Trophoblast cell (in vitro differentiated cells and primary cell): ENCODE results near the gene WSCD2.

ENCODE experiments used
- DNase-seq, 2 donors: peaks; one replicate each; pipeline ENCODE4 v3.0.0-alpha.2; 2016
- H2AFZ ChIP-seq: 2 replicates; pipeline ENCODE4 v1.6.1; 2013; ENCODE audit warnings: low read length, moderate library complexity, mild to moderate bottlenecking; ENCODE audit not compliant: insufficient read depth, poor library complexity
- H2AK5ac ChIP-seq: 2 replicates; pipeline ENCODE4 v1.6.1; 2013; ENCODE audit warnings: mild to moderate bottlenecking, low read length
- H2BK120ac ChIP-seq: 2 replicates; pipeline ENCODE4 v1.6.1; 2013; ENCODE audit warnings: low read length, mild to moderate bottlenecking, moderate library complexity; ENCODE audit not compliant: insufficient read depth, poor library complexity
- H2BK12ac ChIP-seq: 2 replicates; pipeline ENCODE4 v1.6.1; 2013; ENCODE audit warnings: mild to moderate bottlenecking, low read length, moderate library complexity
- H2BK5ac ChIP-seq: 2 replicates; pipeline ENCODE4 v1.6.1; 2013; ENCODE audit warnings: low read length, low read depth, moderate library complexity, mild to moderate bottlenecking; ENCODE audit not compliant: poor library complexity
- H3K14ac ChIP-seq: 2 replicates; pipeline ENCODE4 v1.6.1; 2013; ENCODE audit warnings: mild to moderate bottlenecking, low read length
- H3K18ac ChIP-seq: 2 replicates; pipeline ENCODE4 v1.6.1; 2013; ENCODE audit warnings: mild to moderate bottlenecking, low read length
- H3K23ac ChIP-seq: 2 replicates; pipeline ENCODE4 v1.6.1; 2013; ENCODE audit warnings: low read length
- H3K27ac ChIP-seq: 2 replicates; pipeline ENCODE4 v1.5.1; 2013; ENCODE audit warnings: low read depth, mild to moderate bottlenecking, inconsistent platforms, low read length, moderate library complexity
- H3K27me3 ChIP-seq: 2 replicates; pipeline ENCODE4 v1.6.1; 2013; ENCODE audit warnings: inconsistent platforms, mild to moderate bottlenecking, low read length, moderate library complexity; ENCODE audit not compliant: insufficient read depth
- H3K36me3 ChIP-seq, 2 experiments: 1 replicate in 1 of 2; 2 replicates in 1 of 2; pipeline ENCODE4 v1.6.1; 2013; ENCODE audit warnings: low read length in 2 of 2, mild to moderate bottlenecking in 2 of 2, moderate library complexity in 1 of 2; ENCODE audit not compliant: insufficient read depth in 2 of 2, control insufficient read depth in 1 of 2
- H3K4ac ChIP-seq: 2 replicates; pipeline ENCODE4 v1.6.1; 2013; ENCODE audit warnings: low read depth, mild to moderate bottlenecking, low read length, moderate library complexity
- H3K4me1 ChIP-seq, 2 experiments: 1 replicate in 1 of 2; 2 replicates in 1 of 2; pipeline ENCODE4 v1.6.1; 2013; ENCODE audit warnings: low read length in 2 of 2, mild to moderate bottlenecking in 2 of 2, moderate library complexity in 1 of 2; ENCODE audit not compliant: insufficient read depth in 2 of 2, control insufficient read depth in 1 of 2
- H3K4me2 ChIP-seq: 2 replicates; pipeline ENCODE4 v1.6.1; 2013; ENCODE audit warnings: inconsistent platforms, mild to moderate bottlenecking, low read length, moderate library complexity
- H3K4me3 ChIP-seq: 2 replicates; pipeline ENCODE4 v1.5.1; 2013; ENCODE audit warnings: mild to moderate bottlenecking, low read depth, low read length, inconsistent platforms
- H3K79me1 ChIP-seq: one replicate; pipeline ENCODE4 v1.6.1; 2013; ENCODE audit warnings: low read length
- H3K79me2 ChIP-seq: 2 replicates; pipeline ENCODE4 v1.6.1; 2013; ENCODE audit warnings: low read length, mild to moderate bottlenecking; ENCODE audit not compliant: control insufficient read depth, insufficient read depth, poor library complexity
- H3K9ac ChIP-seq: 2 replicates; pipeline ENCODE4 v1.6.1; 2013; ENCODE audit warnings: mild to moderate bottlenecking, low read length
- H3K9me3 ChIP-seq: 2 replicates; pipeline ENCODE4 v1.6.1; 2013; ENCODE audit warnings: low read depth, mild to moderate bottlenecking, control low read depth, inconsistent platforms, low read length; ENCODE audit not compliant: insufficient read depth
- H4K12ac ChIP-seq: 2 replicates; pipeline ENCODE4 v1.6.1; 2013; ENCODE audit warnings: low read depth, mild to moderate bottlenecking, low read length, moderate library complexity
- H4K8ac ChIP-seq: 2 replicates; pipeline ENCODE4 v1.6.1; 2013; ENCODE audit warnings: low read depth, mild to moderate bottlenecking, low read length, moderate library complexity
- H4K91ac ChIP-seq: one replicate; pipeline ENCODE4 v1.6.1; 2013; ENCODE audit warnings: low read depth, mild to moderate bottlenecking, low read length, moderate library complexity
- WGBS: extraction: QIAGEN DNeasy Blood & Tissue Kit; methylation state at CpG from one replicate; pipeline ENCODE4 v1.1.7; 2013; ENCODE audit warnings: missing lambda C conversion rate; ENCODE audit not compliant: insufficient read length, insufficient coverage; ENCODE audit errors: extremely low coverage; 5-methylcytosine and 5-hydroxymethylcytosine counted together

The WSCD2 gene

GRCh38 chr12:108289350-108290161 is 160.5 kb downstream of the WSCD2 start:
- Histone ChIP-seq H3K18ac (no peak overlapping the region), H2BK12ac (no peak overlapping the region), H2BK5ac (no peak overlapping the region), H3K9ac (no peak overlapping the region), H3K79me1 (no peaks in the 10 kb centered on the region), H3K9me3 (peaks cover 8% of the 10 kb centered on the region), H2BK120ac (no peak overlapping the region), H3K4me3 (no peak overlapping the region), H3K4ac (no peak overlapping the region), H3K27me3 (no peaks in the 10 kb centered on the region), H3K14ac (no peak overlapping the region), H3K23ac (no peak overlapping the region), H3K79me2 (no peaks in the 10 kb centered on the region), H3K36me3 (no peaks in the 10 kb centered on the region), H2AK5ac (no peak overlapping the region), H3K27ac (no peak overlapping the region), H3K4me1 (no peaks in the 10 kb centered on the region), H4K12ac (no peak overlapping the region), H4K91ac (no peak overlapping the region), H2AFZ (no peak overlapping the region), H4K8ac (no peak overlapping the region), H3K4me2 (no peak overlapping the region)
- DNase-seq, result no peak
- WGBS, result no CpG with 5 or more reads among the region's 11 CpGs

- no peaks in the 10 kb centered on the region for H3K79me1 ChIP-seq
- H2AFZ ChIP-seq, result no peak overlapping the region
- H2AK5ac ChIP-seq, result no peak overlapping the region
- no peaks in the 10 kb centered on the region for H3K79me2 ChIP-seq
- H3K36me3 ChIP-seq, result no peaks in the 10 kb centered on the region
- H4K91ac ChIP-seq, result no peak overlapping the region
- H4K12ac ChIP-seq, result no peak overlapping the region
- H2BK5ac ChIP-seq, result no peak overlapping the region
- H2BK12ac ChIP-seq, result no peak overlapping the region
- H3K18ac ChIP-seq, result no peak overlapping the region
- no peak overlapping the region for H2BK120ac ChIP-seq
- H3K14ac ChIP-seq, result no peak overlapping the region
- H3K4me2 ChIP-seq, result no peak overlapping the region
- no peak overlapping the region for H3K27ac ChIP-seq
- H3K9me3 ChIP-seq, result peaks cover 8% of the 10 kb centered on the region
- no peak overlapping the region for H3K4me3 ChIP-seq
- H3K27me3 ChIP-seq, result no peaks in the 10 kb centered on the region
- peaks cover 0 to 5% of the 10 kb centered on the region in 2 experiments for H3K4me1 ChIP-seq
- H3K23ac ChIP-seq, result no peak overlapping the region
- no peak overlapping the region for H3K9ac ChIP-seq
- no peak for DNase-seq
- no peak overlapping the region for H4K8ac ChIP-seq
- no CpG with 5 or more reads among the region's 8 CpGs for WGBS
- H3K4ac ChIP-seq, result no peak overlapping the region
Measured at GRCh38 chr12:108295641-108296040, 166.6 kb downstream of the WSCD2 start.

DNA sequence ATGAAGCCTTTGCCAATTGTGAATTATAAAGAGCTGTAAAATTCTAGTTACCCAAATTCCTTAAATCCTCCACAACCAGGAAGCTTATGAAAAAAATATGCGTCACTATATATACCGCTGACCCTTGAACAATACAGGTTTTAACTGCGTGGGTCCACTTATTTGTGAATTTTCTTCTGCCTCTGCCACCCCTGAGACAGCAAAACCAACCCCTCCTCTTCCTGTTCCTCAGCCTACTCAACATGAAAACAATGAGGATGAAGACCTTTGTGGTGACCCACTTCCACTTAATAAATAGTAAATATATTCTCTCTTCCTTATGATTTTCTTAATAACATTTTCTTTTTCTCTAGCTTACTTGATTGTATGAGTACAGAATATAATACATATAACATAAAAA is 167.9 kb downstream of the WSCD2 start:
- Histone ChIP-seq H4K8ac (no peak overlapping the region), H4K91ac (no peak overlapping the region), H3K18ac (no peak overlapping the region), H3K4ac (no peak overlapping the region), H2BK5ac (no peak overlapping the region), H2BK12ac (no peak overlapping the region), H3K14ac (no peak overlapping the region), H3K9me3 (peaks cover 6% of the 10 kb centered on the region), H2AFZ (no peak overlapping the region), H3K4me1 (peaks cover 0 to 5% of the 10 kb centered on the region in 2 experiments), H3K27me3 (no peaks in the 10 kb centered on the region), H2AK5ac (no peak overlapping the region), H3K4me2 (no peak overlapping the region), H3K79me1 (no peaks in the 10 kb centered on the region), H3K27ac (no peak overlapping the region), H3K23ac (no peak overlapping the region), H2BK120ac (no peak overlapping the region), H3K4me3 (no peak overlapping the region), H3K79me2 (no peaks in the 10 kb centered on the region), H4K12ac (no peak overlapping the region), H3K9ac (no peak overlapping the region), H3K36me3 (no peaks in the 10 kb centered on the region)
- DNase-seq, result no peak
- no CpG with 5 or more reads among the region's 3 CpGs for WGBS

- no peaks in the 10 kb centered on the region for H3K36me3 ChIP-seq
- WGBS, result no CpG with 5 or more reads among the region's 2 CpGs
- no peak overlapping the region for H3K4me2 ChIP-seq
Measured at GRCh38 chr12:108297424-108297823, 168.3 kb downstream of the WSCD2 start.

More at GRCh38 chr12:108297424-108297823, 168.3 kb downstream of the WSCD2 start:
- no peak overlapping the region for H3K18ac ChIP-seq
- H3K23ac ChIP-seq, result no peak overlapping the region
- H2BK12ac ChIP-seq, result no peak overlapping the region
- no peak overlapping the region for H2AK5ac ChIP-seq
- H3K79me2 ChIP-seq, result no peaks in the 10 kb centered on the region
- no peak overlapping the region for H3K14ac ChIP-seq
- no peak overlapping the region for H4K91ac ChIP-seq
- no peak overlapping the region for H2BK120ac ChIP-seq
- H3K4me3 ChIP-seq, result no peak overlapping the region
- H3K79me1 ChIP-seq, result no peaks in the 10 kb centered on the region
- DNase-seq, result no peak
- peaks cover 3% of the 10 kb centered on the region for H3K9me3 ChIP-seq
- H4K12ac ChIP-seq, result no peak overlapping the region
- H3K4ac ChIP-seq, result no peak overlapping the region
- H3K27ac ChIP-seq, result no peak overlapping the region
- H4K8ac ChIP-seq, result no peak overlapping the region
- H2AFZ ChIP-seq, result no peak overlapping the region
- no peaks in the 10 kb centered on the region for H3K27me3 ChIP-seq
- no peak overlapping the region for H3K9ac ChIP-seq
- H3K4me1 ChIP-seq, result peaks cover 4 to 8% of the 10 kb centered on the region in 2 experiments
- H2BK5ac ChIP-seq, result no peak overlapping the region
